GM18502 (cell line): ENCODE data around the gene TNK2.

ENCODE experiments used
- ATAC-seq: cut with Tn5 transposase; IDR thresholded peaks from one replicate; pipeline ENCODE4 v1.9.1; 2021; ENCODE audit warnings: mild to moderate bottlenecking; ENCODE audit not compliant: unreplicated experiment, poor library complexity

TNK2 gene

DNA sequence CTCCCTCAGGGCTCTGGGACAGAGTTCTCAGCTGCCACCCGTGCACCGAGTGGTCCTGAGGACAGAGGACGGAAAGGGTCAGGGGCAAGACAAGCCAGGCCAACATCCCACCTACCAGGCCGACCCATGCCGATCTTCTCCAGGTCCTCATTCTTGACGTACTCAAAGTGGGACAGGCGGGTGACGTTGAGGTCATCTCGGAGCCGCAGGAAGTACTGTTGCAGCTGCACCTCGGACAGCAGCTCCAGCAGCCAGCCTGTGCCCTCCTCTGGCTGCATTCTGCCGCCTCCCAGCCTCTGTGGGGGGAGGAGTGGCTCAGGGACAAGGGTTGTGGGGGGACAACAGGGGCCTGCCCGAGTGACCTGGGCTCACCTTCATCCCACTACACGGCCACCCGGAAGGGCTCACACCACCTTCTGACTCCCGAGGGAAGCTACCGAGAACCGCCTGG is 20.0 kb downstream of the TNK2 start:
- no peak for ATAC-seq

- no peak for ATAC-seq
Measured at GRCh38 chr3:195887670-195888069, 20.7 kb downstream of the TNK2 start.

- ATAC-seq: no peak
Measured at GRCh38 chr3:195886181-195887141, 21.9 kb downstream of the TNK2 start.

DNA sequence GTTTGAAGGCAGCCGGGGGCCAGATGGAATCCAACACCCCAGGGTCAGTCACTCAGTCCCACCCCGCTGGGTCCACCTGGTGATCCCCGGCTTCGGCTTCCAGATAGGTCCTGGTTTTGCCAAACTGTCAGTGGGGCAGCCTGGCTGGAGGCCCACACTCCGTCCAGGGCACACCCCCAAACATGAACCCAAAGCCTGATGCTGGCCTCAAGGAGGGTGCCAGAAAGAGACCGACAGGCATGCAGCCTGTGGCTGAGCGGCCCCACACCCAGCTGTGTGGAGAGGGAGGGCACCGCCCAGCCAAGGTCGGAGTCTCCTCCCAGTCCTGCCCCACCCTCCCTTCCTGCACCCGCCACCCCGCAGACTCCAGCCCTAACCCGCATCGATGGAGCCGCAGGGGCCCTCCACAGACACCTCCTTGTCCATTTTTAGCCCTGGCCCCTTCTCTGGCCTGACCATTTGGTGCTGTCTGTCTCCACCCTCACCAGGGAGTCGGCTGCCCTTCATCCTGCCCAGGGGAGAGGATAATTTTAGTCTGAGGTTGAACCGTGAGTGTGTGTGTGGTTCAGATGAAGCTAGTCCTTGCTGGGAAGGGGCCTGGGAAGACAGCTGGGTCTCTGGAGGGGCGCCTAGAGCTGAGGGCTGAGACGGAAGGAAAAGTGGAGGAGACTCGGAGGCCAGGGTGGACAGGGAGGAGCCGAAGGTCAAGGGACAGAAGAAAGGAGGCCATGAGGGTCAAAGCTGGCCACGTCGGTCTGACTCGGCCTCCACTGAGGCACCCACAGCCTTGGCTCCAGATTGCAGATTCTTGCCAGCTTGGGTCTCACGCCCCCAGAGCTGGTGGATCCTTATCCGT is 23.1 kb downstream of the TNK2 start:
- no peak for ATAC-seq

GRCh38 chr3:195884691-195885035 is 23.7 kb downstream of the TNK2 start:
- ATAC-seq: no peak

DNA sequence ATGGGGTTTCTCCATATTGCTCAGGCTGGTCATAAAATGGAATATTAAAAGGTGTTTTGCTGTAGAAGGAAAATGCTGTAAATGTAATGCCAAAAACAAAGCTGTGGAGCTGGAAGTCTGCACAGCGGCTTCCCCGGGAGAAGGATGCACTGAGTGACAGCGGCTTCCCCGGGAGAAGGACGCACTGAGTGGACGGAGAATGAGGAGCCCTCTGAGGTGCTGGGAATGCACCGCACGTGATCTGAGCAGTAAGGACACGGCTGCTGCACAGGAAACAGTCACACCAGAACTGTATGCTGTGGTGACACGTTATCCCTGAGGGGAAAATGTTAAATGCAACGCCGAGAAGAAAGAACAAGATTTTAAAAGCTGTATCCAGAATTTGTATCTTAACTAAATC is 24.6 kb downstream of the TNK2 start:
- no peak for ATAC-seq

DNA sequence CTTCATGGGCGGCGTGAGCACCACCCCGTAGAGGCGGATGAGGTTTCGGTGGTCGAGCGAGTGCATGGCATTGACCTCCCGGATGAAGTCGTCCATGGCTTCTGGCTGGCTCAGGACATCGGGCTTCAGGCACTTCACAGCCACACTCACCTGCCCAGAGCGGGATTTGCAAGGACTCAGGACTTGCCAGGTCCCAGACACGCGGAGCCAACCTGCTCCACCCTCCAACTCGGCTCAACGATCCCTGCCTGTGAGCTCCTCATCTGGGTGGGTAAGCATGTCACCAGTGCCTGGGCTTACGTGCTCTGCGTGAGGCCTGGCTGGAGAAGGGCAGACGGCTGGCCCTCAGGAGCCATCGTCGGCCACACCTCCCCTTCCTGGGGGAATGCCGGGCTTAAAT is 25.2 kb downstream of the TNK2 start:
- ATAC-seq: no peak

GRCh38 chr3:195882002-195882441 is 26.3 kb downstream of the TNK2 start:
- ATAC-seq: no peak

- no peak for ATAC-seq
Measured at GRCh38 chr3:195881276-195881988, 26.9 kb downstream of the TNK2 start.

- no peak for ATAC-seq
Measured at GRCh38 chr3:195880037-195880431, 28.3 kb downstream of the TNK2 start.

- ATAC-seq: no peak
Measured at GRCh38 chr3:195879416-195880036, 28.8 kb downstream of the TNK2 start.

DNA sequence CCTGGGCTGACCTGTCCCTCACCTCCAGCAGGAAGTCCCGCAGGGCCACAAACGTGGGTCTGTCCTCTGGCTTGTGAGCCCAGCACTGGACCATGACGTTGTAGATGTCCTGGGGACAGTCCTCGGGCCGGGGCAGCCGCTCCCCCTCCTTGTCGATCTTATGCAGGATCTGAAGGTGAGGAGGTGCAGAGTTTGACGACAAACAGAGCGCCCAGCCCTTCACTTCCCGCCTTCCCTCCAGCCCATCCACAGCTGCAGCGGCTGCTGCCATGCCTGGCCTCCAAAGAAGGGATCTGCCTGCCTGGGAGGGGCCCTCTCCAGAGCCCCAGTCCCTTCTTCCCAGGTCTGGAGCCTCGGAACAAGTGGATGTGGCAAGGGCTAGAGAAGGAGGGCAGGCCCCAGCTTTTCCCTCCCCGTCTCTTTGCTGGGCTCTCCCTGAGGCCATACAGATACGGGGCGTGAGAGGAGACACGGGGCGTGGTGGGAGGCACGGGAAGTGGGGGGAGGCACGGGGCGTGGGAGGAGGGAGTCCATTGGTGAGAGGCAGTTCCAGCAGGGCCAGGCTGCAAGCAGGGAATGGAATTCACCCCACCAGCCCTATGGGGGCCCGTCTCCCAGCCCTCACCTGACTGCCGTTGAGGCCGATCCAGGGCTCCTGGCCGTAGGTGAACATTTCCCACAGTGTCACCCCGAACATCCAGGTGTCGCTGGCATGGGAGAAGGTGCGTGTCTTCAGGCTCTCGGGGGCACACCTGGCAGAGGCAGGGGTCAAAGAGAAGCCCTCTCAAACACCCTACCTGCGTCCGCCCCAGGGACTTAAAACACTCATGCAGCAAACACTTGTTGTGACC is 29.7 kb downstream of the TNK2 start:
- no peak for ATAC-seq

DNA sequence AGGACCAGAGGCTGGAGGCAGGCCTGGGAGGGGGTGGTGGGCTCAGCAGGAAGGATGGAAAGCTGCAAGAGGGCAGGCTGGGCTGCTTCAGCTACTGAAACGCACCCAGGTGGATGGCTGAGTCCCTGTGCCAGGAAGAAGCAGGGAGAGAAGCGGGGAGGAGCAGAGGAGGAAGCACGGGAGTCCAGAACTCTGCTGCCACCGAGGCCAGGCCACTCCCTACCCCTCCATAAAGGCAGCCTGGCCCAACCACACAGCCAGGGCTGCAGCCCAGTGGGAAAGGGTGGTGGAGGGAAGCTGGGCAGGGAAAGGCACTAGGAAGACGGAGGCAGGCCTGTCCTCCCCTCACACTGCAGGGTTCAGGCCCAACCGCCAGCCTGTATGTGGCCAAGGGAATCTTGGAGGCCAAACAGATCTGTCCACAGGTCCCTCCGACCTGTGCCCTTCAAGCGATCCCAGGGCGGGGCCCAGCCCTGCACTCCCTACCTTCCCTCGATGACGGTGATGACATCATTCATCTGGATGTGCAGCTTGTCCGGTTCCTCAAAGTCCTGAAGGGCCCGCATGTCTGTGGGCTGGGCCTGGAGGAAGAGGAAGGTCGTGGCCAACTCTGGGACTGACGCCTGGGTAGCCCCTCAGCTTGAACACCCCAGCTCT is 30.5 kb downstream of the TNK2 start:
- ATAC-seq: no peak

DNA sequence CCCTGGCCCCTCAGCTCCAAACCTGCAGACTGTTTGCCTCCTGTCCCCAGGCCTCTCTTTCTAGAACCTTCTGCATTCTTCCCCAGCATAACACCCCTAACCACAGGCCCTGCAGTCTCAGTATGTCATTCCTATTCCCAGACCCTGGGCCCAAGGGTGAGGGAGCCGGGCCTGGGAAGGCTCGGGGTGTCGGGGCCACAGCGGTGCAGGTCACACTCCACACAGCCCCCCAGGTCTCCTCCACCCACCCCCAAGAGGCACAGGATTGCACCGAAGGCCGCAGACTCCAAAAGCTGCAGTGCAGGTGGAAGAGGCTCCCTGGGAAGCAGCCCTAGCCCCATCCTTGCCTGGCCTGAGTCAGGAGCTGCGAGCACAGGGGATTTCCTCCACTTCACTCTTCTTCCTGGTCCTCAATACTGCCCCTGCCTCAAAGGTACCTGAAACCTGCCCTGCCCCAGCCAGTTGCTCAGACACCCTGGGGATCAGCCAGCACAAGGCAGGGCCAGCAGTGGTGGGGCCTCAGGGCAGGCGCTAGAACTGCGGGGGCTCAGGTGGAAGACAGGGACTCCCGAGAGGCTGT is 31.1 kb downstream of the TNK2 start:
- ATAC-seq: no peak

DNA sequence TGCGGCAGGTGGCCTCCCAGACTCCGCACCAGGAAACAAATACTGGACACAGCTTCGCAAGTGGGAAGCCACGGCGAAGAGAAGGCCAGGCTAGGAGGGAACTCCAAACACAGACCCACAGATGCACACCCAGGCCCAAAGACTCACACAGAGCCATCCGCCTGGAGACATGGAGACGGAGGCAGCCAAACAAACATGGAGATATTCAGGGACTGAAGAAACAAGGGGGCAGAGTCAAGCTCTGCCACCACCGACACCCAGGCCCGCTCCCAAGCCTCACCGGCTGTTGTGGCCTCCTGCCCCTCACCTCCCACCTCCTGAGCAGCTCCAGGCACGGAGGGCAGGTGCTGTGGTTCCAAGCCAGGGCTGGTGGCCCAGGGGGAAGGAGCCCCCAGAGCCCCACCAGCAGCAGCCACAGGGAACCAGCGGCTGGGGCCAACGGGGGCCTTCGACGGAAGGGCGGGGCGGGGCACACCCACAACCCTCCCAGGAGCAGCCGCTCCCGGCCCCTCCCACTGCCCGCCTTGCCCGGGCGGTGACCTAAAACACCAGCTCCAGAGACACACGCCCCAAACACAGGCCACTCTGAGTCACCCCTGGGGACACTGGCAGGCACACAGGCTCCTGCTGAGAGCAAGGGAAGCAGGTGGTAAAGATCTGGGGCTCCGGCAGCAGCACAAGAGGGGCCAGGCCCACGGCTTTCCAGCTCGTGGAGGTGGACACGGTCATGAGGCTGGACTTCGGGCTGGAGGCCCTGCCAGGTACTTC is 31.9 kb downstream of the TNK2 start:
- ATAC-seq: no peak

- no peak for ATAC-seq
Measured at GRCh38 chr3:195875482-195876236, 32.7 kb downstream of the TNK2 start.

DNA sequence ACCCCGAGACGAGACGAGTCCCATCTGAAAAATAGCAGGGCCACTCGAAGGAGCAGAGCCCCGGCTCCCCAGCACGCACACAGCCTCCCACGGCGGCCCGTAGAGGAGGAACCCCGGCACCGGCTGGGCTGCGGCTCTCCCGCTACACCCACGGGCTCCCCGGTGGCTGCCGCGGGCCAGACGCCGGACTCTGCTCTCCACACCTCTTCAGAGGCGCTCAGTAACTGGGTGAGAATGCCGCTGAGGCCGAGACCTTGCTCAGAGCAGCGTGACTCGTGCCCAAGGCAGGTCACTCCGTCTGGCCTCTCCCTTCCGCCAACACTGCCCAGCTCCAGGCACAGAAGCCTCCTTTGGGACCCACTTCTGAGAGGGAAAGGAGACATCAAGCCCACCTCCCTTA is 34.4 kb downstream of the TNK2 start:
- no peak for ATAC-seq
